HepG2 (cell line): ENCODE measurements around the gene CFL1. TPM values are rescaled to one million over a fixed set of nuclear protein-coding genes. Genes with fewer than 3 reads are reported as not detected.
A peak's percentile ranks its signal among the peaks of the same experiment; 100 is the strongest.

Source experiments
- AGO2 ChIP-seq: fragments of 200-400 bp; formaldehyde crosslinking; optimal IDR thresholded peaks from 2 replicates; pipeline ENCODE3; 2017; ENCODE audit warnings: mild to moderate bottlenecking, low read depth, low read length, moderate library complexity
- EEA1 ChIP-seq: sonication (generic); formaldehyde crosslinking; IDR thresholded peaks from 2 replicates; pipeline ENCODE4 v1.5.1; 2020; ENCODE audit warnings: mild to moderate bottlenecking, missing genetic modification reagents, borderline replicate concordance
- ETV5 ChIP-seq: IDR thresholded peaks from 2 replicates; pipeline ENCODE4 v1.6.1; 2018; ENCODE audit warnings: missing biosample characterization, missing genetic modification reagents, inconsistent platforms, borderline replicate concordance
- FOXK2 ChIP-seq: fragments of 450-650 bp; IDR thresholded peaks from 2 replicates; pipeline ENCODE4 v1.6.1; 2016
- HNRNPLL ChIP-seq: fragments of 200-400 bp; formaldehyde crosslinking; IDR thresholded peaks from 2 replicates; pipeline ENCODE4 v1.6.1; 2017; ENCODE audit warnings: mild to moderate bottlenecking, low read depth, low read length; ENCODE audit not compliant: poor library complexity, severe bottlenecking
- IRF1 ChIP-seq: sonication (generic); formaldehyde crosslinking; IDR thresholded peaks from 2 replicates; pipeline ENCODE4 v1.4.0; 2020; ENCODE audit warnings: low read depth, mild to moderate bottlenecking, missing genetic modification reagents
- MBD4 ChIP-seq: IDR thresholded peaks from 2 replicates; pipeline ENCODE4 v1.6.1; 2012; ENCODE audit warnings: low read length, inconsistent platforms, borderline replicate concordance
- NONO ChIP-seq, 2 experiments: fragments of 450-650 bp in 1 of 2; sonication (generic) in 1 of 2; formaldehyde crosslinking in 1 of 2; IDR thresholded peaks in 1 of 2; conservative IDR thresholded peaks in 1 of 2; 2 replicates each; pipeline versions ENCODE4 v1.6.1 to v1.8.0; 2017 to 2022; ENCODE audit warnings: mild to moderate bottlenecking in 1 of 2, missing genetic modification reagents in 1 of 2, moderate library complexity in 1 of 2
- PRDM10 ChIP-seq: sonication (generic); formaldehyde crosslinking; IDR thresholded peaks from 2 replicates; pipeline ENCODE4 v1.4.0; 2020; ENCODE audit warnings: low read depth, missing genetic modification reagents
- SOX5 ChIP-seq: IDR thresholded peaks from 2 replicates; pipeline ENCODE4 v1.6.1; 2016; ENCODE audit warnings: borderline replicate concordance
- TEF ChIP-seq: sonication (generic); formaldehyde crosslinking; IDR thresholded peaks from 2 replicates; pipeline ENCODE4 v1.5.0; 2020; ENCODE audit warnings: missing genetic modification reagents
- ZBTB44 ChIP-seq: sonication (generic); formaldehyde crosslinking; IDR thresholded peaks from 2 replicates; pipeline ENCODE4 v1.4.0; 2020; ENCODE audit warnings: missing genetic modification reagents
- ZNF235 ChIP-seq: sonication (generic); formaldehyde crosslinking; IDR thresholded peaks from 2 replicates; pipeline ENCODE4 v1.8.1; 2023; ENCODE audit warnings: mild to moderate bottlenecking, missing genetic modification reagents, borderline replicate concordance
- ZNF350 ChIP-seq: sonication (generic); formaldehyde crosslinking; IDR thresholded peaks from 2 replicates; pipeline ENCODE4 v1.4.0; 2020; ENCODE audit warnings: mild to moderate bottlenecking, low read depth, missing genetic modification reagents, borderline replicate concordance
- ZNF432 ChIP-seq: sonication (generic); formaldehyde crosslinking; IDR thresholded peaks from 2 replicates; pipeline ENCODE4 v1.5.0; 2020; ENCODE audit warnings: missing genetic modification reagents, mild to moderate bottlenecking, borderline replicate concordance
- ZNF441 ChIP-seq: sonication (generic); formaldehyde crosslinking; IDR thresholded peaks from 2 replicates; pipeline ENCODE4 v1.7.0; 2021; ENCODE audit warnings: missing genetic modification reagents, borderline replicate concordance
- ZNF672 ChIP-seq: sonication (generic); formaldehyde crosslinking; IDR thresholded peaks from 2 replicates; pipeline ENCODE4 v1.8.1; 2022; ENCODE audit warnings: missing genetic modification reagents
- ZNF710 ChIP-seq: sonication (generic); formaldehyde crosslinking; IDR thresholded peaks from 2 replicates; pipeline ENCODE4 v1.5.0; 2020; ENCODE audit warnings: mild to moderate bottlenecking, missing genetic modification reagents, borderline replicate concordance
- polyA plus RNA-seq, 8 experiments: library from polyadenylated mRNA; depleted of rRNA in 3 of 8; stranded (reverse) in 7 of 8; unstranded in 1 of 8; fragments of >200 nt; fragmentation: Illumina TruSeq in 4 of 8; extraction: Trizol in 4 of 8; gene quantifications; 2 replicates each; pipeline versions ENCODE4 v1.2.1 to v1.2.3, GENCODE V29; 2011 to 2016; ENCODE audit warnings: low read depth in 4 of 8, missing spikeins in 1 of 8, mixed read lengths in 1 of 8; ENCODE audit not compliant: insufficient read depth in 1 of 8
- total RNA-seq, 5 experiments: library from RNA; depleted of rRNA; stranded (reverse); fragments of >200 nt; fragmentation: Illumina TruSeq; extraction: Trizol; gene quantifications; 2 replicates each; pipeline ENCODE4 v1.2.3, GENCODE V29; 2016; ENCODE audit warnings: low read depth in 1 of 5

The CFL1 gene
- total and polyA plus RNA-seq, 2 of the 13 experiments (the other 11 are each of a cell fraction or from before 2014, with no cell fraction given) = 379 to 383 TPM

GRCh38 chr11:65873318-65874156 is 15.6 kb upstream of the CFL1 start (continued):
- TF ChIP-seq PRDM10 (0 out of 2 replicates have a peak, but pooled peaks have one; percentile 57), ZNF235 (CRISPR knock-in tag) (no peak), IRF1 (CRISPR knock-in tag) (no peak), AGO2 (no peak), ZNF672 (CRISPR knock-in tag) (peak; percentile 68; the same call in 1 of the 2 replicates), TEF (CRISPR knock-in tag) (no peak), ZNF432 (CRISPR knock-in tag) (no peak), HNRNPLL (peak; percentile 60), FOXK2 (no peak), EEA1 (CRISPR knock-in tag) (peak; percentile 67; the same call in 1 of the 2 replicates), ZNF350 (CRISPR knock-in tag) (peak; percentile 83), ZNF710 (CRISPR knock-in tag) (peak; percentile 56; the same call in 1 of the 2 replicates), MBD4 (no peak), NONO (IDR thresholded peaks at IDR 0.05) (no peak), NONO (CRISPR knock-in tag; conservative IDR thresholded peaks at IDR 0.05) (peak; percentile 74), ZNF441 (CRISPR knock-in tag) (0 out of 2 replicates have a peak, but pooled peaks have one; percentile 22), ZBTB44 (CRISPR knock-in tag) (no peak), ETV5 (CRISPR knock-in tag) (peak; percentile 59; the same call in 1 of the 2 replicates), SOX5 (CRISPR knock-in tag) (peak; percentile 47; the same call in 1 of the 2 replicates)
